ENCODE results near the gene CLDND1. TPM values are rescaled to one million over a fixed set of nuclear protein-coding genes. Genes with fewer than 3 reads are reported as not detected.

CLDND1 gene
- total and polyA plus RNA-seq, 2 donors (not counting 1 experiment from before 2014, with no cell fraction given) = 69.4 to 134 TPM

GRCh38 chr3:98550833-98551232, 28.1 kb upstream of the CLDND1 start:
- Histone ChIP-seq H3K79me2 (ENCODE audit: control insufficient read depth, insufficient read depth, low read length) (no peaks in the 10 kb centered on the region), H3K4me3 (ENCODE audit: control extremely low read depth in 1 of 5, extremely low read depth in 1 of 5, insufficient read depth in 1 of 5, low read depth in 2 of 5, low read length in 4 of 5) (no peak overlapping the region), H2AFZ (ENCODE audit: insufficient read depth, low read depth, low read length, poor library complexity, severe bottlenecking) (no peak overlapping the region), H3K4me1 (ENCODE audit: control insufficient read depth in 2 of 2, insufficient read depth in 2 of 2, low read length in 2 of 2) (peaks cover 3 to 14% of the 10 kb centered on the region in 2 donors), H3K4me2 (replicated peaks; ENCODE audit: low read depth, low read length, poor library complexity, severe bottlenecking) (no peak overlapping the region), H4K20me1 (ENCODE audit: control insufficient read depth, insufficient read depth, low read length, poor library complexity, severe bottlenecking) (no peaks in the 10 kb centered on the region), H3K9me3 (ENCODE audit: control extremely low read depth in 1 of 3, control insufficient read depth in 2 of 3, insufficient read depth in 1 of 3, low read length in 2 of 3) (peaks cover 0 to 1% (median 0%) of the 10 kb centered on the region in 3 donors), H3K27ac (ENCODE audit: low read length in 2 of 2) (no peak overlapping the region), H3K36me3 (replicated peaks in 1 of 2; ENCODE audit: control extremely low read depth in 1 of 2, control insufficient read depth in 1 of 2, extremely low read depth in 1 of 2, insufficient read depth in 2 of 2, low read length in 1 of 2) (no peaks in the 10 kb centered on the region), H3K9ac (ENCODE audit: low read length) (no peak overlapping the region), H3K27me3 (replicated peaks in 1 of 4; ENCODE audit: control extremely low read depth in 1 of 4, control insufficient read depth in 3 of 4, insufficient read depth in 4 of 4, low read length in 3 of 4) (no peaks in the 10 kb centered on the region)
- H3K27ac Mint-ChIP-seq = no peak overlapping the region
- no peak for DNase-seq
- H3K4me3 Mint-ChIP-seq = no peak overlapping the region
- no peak for ATAC-seq (ENCODE audit: low read depth)
- POLR2A ChIA-PET = no interaction called here
- H3K9me3 Mint-ChIP-seq (ENCODE audit: insufficient read depth) = no peaks in the 10 kb centered on the region
- intact Hi-C loops (cut with micrococcal nuclease) = no loop called here
- TF ChIP-seq EZH2 (IDR thresholded peaks at IDR 0.05; ENCODE audit: borderline replicate concordance, insufficient read depth, low read depth, low read length, poor library complexity, severe bottlenecking) (no peak), CTCF (IDR thresholded peaks at IDR 0.05) (no peak)
- H3K4me1 Mint-ChIP-seq = peaks cover 25% of the 10 kb centered on the region
- WGBS (ENCODE audit: insufficient coverage) = 100% methylated on average over 2 of the region's 3 CpGs
- H3K27me3 Mint-ChIP-seq = peaks cover 5% of the 10 kb centered on the region
- CTCF ChIA-PET = no interaction called here

DNA sequence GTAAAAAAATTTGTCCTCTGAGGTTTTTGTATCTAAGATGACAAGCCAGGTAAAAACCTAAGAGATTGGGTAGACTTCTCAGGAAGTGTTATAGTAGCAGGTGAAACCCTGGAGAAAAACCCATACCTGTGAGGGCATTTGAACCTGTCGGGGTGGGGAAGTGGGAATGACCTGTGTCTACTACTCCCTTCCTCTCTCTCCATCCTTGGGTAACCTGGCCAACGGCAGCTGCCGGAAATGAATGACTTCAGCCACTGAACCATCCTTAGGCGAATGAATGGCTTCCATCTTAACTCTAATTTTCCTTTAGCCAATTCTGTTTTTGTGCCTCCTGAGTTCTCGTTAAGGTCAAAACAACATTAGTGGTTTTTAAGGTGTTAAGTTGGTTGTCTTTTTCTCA, 25.8 kb upstream of the CLDND1 start:
- H3K27ac ChIP-seq (ENCODE audit: low read length in 2 of 2) = no peak overlapping the region
- no peaks in the 10 kb centered on the region for H3K79me2 ChIP-seq (ENCODE audit: control insufficient read depth, insufficient read depth, low read length)
- no peak overlapping the region for H3K27ac Mint-ChIP-seq
- no CpG with 5 or more reads among the region's 5 CpGs for WGBS (ENCODE audit: insufficient coverage)
- H3K4me1 Mint-ChIP-seq = peaks cover 14% of the 10 kb centered on the region
- H3K27me3 ChIP-seq (replicated peaks in 1 of 4; ENCODE audit: control extremely low read depth in 1 of 4, control insufficient read depth in 3 of 4, insufficient read depth in 4 of 4, low read length in 3 of 4) = no peaks in the 10 kb centered on the region
- H3K4me3 ChIP-seq (ENCODE audit: control extremely low read depth in 1 of 5, extremely low read depth in 1 of 5, insufficient read depth in 1 of 5, low read depth in 2 of 5, low read length in 4 of 5) = no peak overlapping the region
- no peaks in the 10 kb centered on the region for H4K20me1 ChIP-seq (ENCODE audit: control insufficient read depth, insufficient read depth, low read length, poor library complexity, severe bottlenecking)
- H3K4me1 ChIP-seq (ENCODE audit: control insufficient read depth in 2 of 2, insufficient read depth in 2 of 2, low read length in 2 of 2) = peaks cover 3 to 12% of the 10 kb centered on the region in 2 donors
- ChIA-PET POLR2A (no interaction called here), CTCF (no interaction called here)
- no peak for TF ChIP-seq EZH2 (IDR thresholded peaks at IDR 0.05; ENCODE audit: borderline replicate concordance, insufficient read depth, low read depth, low read length, poor library complexity, severe bottlenecking)
- TF ChIP-seq CTCF (IDR thresholded peaks at IDR 0.05) = no peak
- intact Hi-C loops (cut with micrococcal nuclease) = no loop called here
- no peak overlapping the region for H3K4me2 ChIP-seq (replicated peaks; ENCODE audit: low read depth, low read length, poor library complexity, severe bottlenecking)
- H3K9me3 ChIP-seq (ENCODE audit: control extremely low read depth in 1 of 3, control insufficient read depth in 2 of 3, insufficient read depth in 1 of 3, low read length in 2 of 3) = no peaks in the 10 kb centered on the region
- H2AFZ ChIP-seq (ENCODE audit: insufficient read depth, low read depth, low read length, poor library complexity, severe bottlenecking) = no peak overlapping the region
- no peaks in the 10 kb centered on the region for H3K36me3 ChIP-seq (replicated peaks in 1 of 2; ENCODE audit: control extremely low read depth in 1 of 2, control insufficient read depth in 1 of 2, extremely low read depth in 1 of 2, insufficient read depth in 2 of 2, low read length in 1 of 2)
- no peak overlapping the region for H3K9ac ChIP-seq (ENCODE audit: low read length)
- H3K9me3 Mint-ChIP-seq (ENCODE audit: insufficient read depth) = no peaks in the 10 kb centered on the region
- no peak overlapping the region for H3K4me3 Mint-ChIP-seq
- no peak for ATAC-seq (ENCODE audit: low read depth)
- DNase-seq = no peak
- H3K27me3 Mint-ChIP-seq = no peaks in the 10 kb centered on the region

Data from B cell (primary cell).